Fibroblast of pulmonary artery (primary cell): Measurements from ENCODE around the gene TSPAN14.

Experiments used
- DNase-seq: peaks from one replicate; pipeline ENCODE4 v3.0.0-alpha.2; 2010; ENCODE audit warnings: low read depth
- H3K4me3 ChIP-seq: replicated peaks from 2 replicates; pipeline ENCODE4 v1.5.1; 2011; ENCODE audit warnings: low read depth, mild to moderate bottlenecking, control low read depth, low read length, moderate library complexity
- CTCF ChIP-seq: IDR thresholded peaks from 2 replicates; pipeline ENCODE4 v1.5.1; 2011; ENCODE audit warnings: mild to moderate bottlenecking, control low read depth, low read length, inconsistent platforms; ENCODE audit errors: missing control alignments

Gene TSPAN14

GRCh38 chr10:80506836-80507487, 52.9 kb downstream of the TSPAN14 start:
- no peak overlapping the region for H3K4me3 ChIP-seq
- DNase-seq = no peak
- no peak for TF ChIP-seq CTCF

- no peak for TF ChIP-seq CTCF
- H3K4me3 ChIP-seq = no peak overlapping the region
- no peak for DNase-seq
These were observed 54.9 kb downstream of the TSPAN14 start for GRCh38 chr10:80509108-80509402.

GRCh38 chr10:80509403-80510161, 55.5 kb downstream of the TSPAN14 start:
- DNase-seq = peak; percentile 92
- no peak overlapping the region for H3K4me3 ChIP-seq
- TF ChIP-seq CTCF = no peak

GRCh38 chr10:80512031-80512526, 58.0 kb downstream of the TSPAN14 start:
- no peak overlapping the region for H3K4me3 ChIP-seq
- DNase-seq = no peak
- no peak for TF ChIP-seq CTCF

- DNase-seq = no peak
- no peak for TF ChIP-seq CTCF
- H3K4me3 ChIP-seq = no peak overlapping the region
These were observed 59.0 kb downstream of the TSPAN14 start for GRCh38 chr10:80513106-80513505.

GRCh38 chr10:80515511-80515910, 61.4 kb downstream of the TSPAN14 start:
- DNase-seq = no peak
- no peak for TF ChIP-seq CTCF
- no peak overlapping the region for H3K4me3 ChIP-seq
